Measurements from ENCODE around the gene SPEM2. TPM values are rescaled to one million over a fixed set of nuclear protein-coding genes. Genes with fewer than 3 reads are reported as not detected.
"Not testable (repeated sequence)": the region's sequence is repeated elsewhere in the genome, so short reads cannot be mapped to it uniquely, and the experiment has no call there.

SPEM2 gene
- total RNA-seq, 2 experiments from 2014 or later = not detected

GRCh38 chr17:7471729-7472128 is 46.3 kb downstream of the SPEM2 start:
- no peaks in the 10 kb centered on the region for H3K27me3 Mint-ChIP-seq
- intact Hi-C loops (cut with DNase I, micrococcal nuclease) = no loop called here
- ChIA-PET POLR2A (interaction anchor here (0.6 to 1.1 kb wide), 3 partner anchors 12 to 35 kb away, joined by 3 to 4 read pairs (median 3); partner anchors contain the start of gene POLR2A), CTCF (interaction anchor here (1.2 kb wide), 1 partner anchor 35 kb away, joined by 3 read pairs; no protein-coding TSS in a partner anchor)
- Histone ChIP-seq H3K4me1 (ENCODE audit: insufficient read depth, low read length) (peaks cover 49% of the 10 kb centered on the region), H3K36me3 (ENCODE audit: insufficient read depth, low read length) (peaks cover 13% of the 10 kb centered on the region), H3K27ac (ENCODE audit: low read depth in 1 of 2, low read length in 2 of 2) (no peak overlapping the region), H3K27me3 (ENCODE audit: control insufficient read depth in 1 of 2, insufficient read depth in 2 of 2, low read length in 2 of 2) (no peaks in the 10 kb centered on the region), H3K4me3 (ENCODE audit: low read length) (no peak overlapping the region), H3K9me3 (ENCODE audit: control insufficient read depth in 1 of 2, insufficient read depth in 1 of 2, low read length in 2 of 2) (no peaks in the 10 kb centered on the region)
- no peaks in the 10 kb centered on the region for H3K9me3 Mint-ChIP-seq
- H3K36me3 Mint-ChIP-seq (ENCODE audit: low read depth) = peaks cover 28% of the 10 kb centered on the region
- no peak overlapping the region for H3K4me3 Mint-ChIP-seq
- ATAC-seq (ENCODE audit: poor library complexity) = peak; percentile 27
- no peak for DNase-seq
- H3K4me1 Mint-ChIP-seq (ENCODE audit: low read depth) = peaks cover 33% of the 10 kb centered on the region
- H3K27ac Mint-ChIP-seq = peak overlapping the region; percentile 69
- no peak for TF ChIP-seq CTCF (IDR thresholded peaks at IDR 0.05)

- H3K4me3 ChIP-seq (ENCODE audit: low read length); H3K27me3 ChIP-seq (ENCODE audit: control insufficient read depth in 1 of 2, insufficient read depth in 2 of 2, low read length in 2 of 2); H3K9me3 ChIP-seq (ENCODE audit: control insufficient read depth in 1 of 2, insufficient read depth in 1 of 2, low read length in 2 of 2); H3K4me3 Mint-ChIP-seq; H3K36me3 ChIP-seq (ENCODE audit: insufficient read depth, low read length); H3K27ac ChIP-seq (ENCODE audit: low read depth in 1 of 2, low read length in 2 of 2); H3K27me3 Mint-ChIP-seq; intact Hi-C loops (cut with DNase I, micrococcal nuclease); ATAC-seq (ENCODE audit: poor library complexity); H3K9me3 Mint-ChIP-seq: not testable (repeated sequence)
- DNase-seq = peak in 1 of 14 experiments; percentile 20
- POLR2A ChIA-PET = interaction anchor here (0.7 to 7.2 kb wide), 3 partner anchors 11 to 239 kb away, joined by 3 to 137 read pairs (median 42); partner anchors contain the start of gene POLR2A
- peak overlapping the region; percentile 7 for H3K27ac Mint-ChIP-seq
- H3K4me1 Mint-ChIP-seq (ENCODE audit: low read depth) = peaks cover 55% of the 10 kb centered on the region
- peaks cover 24% of the 10 kb centered on the region for H3K36me3 Mint-ChIP-seq (ENCODE audit: low read depth)
- CTCF ChIA-PET = interaction anchor here (3.1 kb wide), 1 partner anchor 38 kb away, joined by 23 read pairs; no protein-coding TSS in a partner anchor
- peaks cover 63% of the 10 kb centered on the region for H3K4me1 ChIP-seq (ENCODE audit: insufficient read depth, low read length)
These were observed 49.4 kb downstream of the SPEM2 start for GRCh38 chr17:7474767-7475166.

GRCh38 chr17:7475764-7476422 is 50.5 kb downstream of the SPEM2 start:
- H3K4me3 ChIP-seq (ENCODE audit: low read length) = no peak overlapping the region
- peak in 3 of 14 experiments; percentile 43 to 67 (median 52) for DNase-seq
- Mint-ChIP-seq H3K4me3 (peak overlapping the region; percentile 91), H3K36me3 (ENCODE audit: low read depth) (peaks cover 20% of the 10 kb centered on the region), H3K27me3 (no peaks in the 10 kb centered on the region), H3K27ac (peak overlapping the region; percentile 93), H3K4me1 (ENCODE audit: low read depth) (peaks cover 57% of the 10 kb centered on the region), H3K9me3 (no peaks in the 10 kb centered on the region)
- no peaks in the 10 kb centered on the region for H3K27me3 ChIP-seq (ENCODE audit: control insufficient read depth in 1 of 2, insufficient read depth in 2 of 2, low read length in 2 of 2)
- TF ChIP-seq CTCF (IDR thresholded peaks at IDR 0.05) = no peak
- ChIA-PET POLR2A (interaction anchor here (1.0 to 7.2 kb wide), 6 partner anchors 10 to 108 kb away, joined by 4 to 137 read pairs (median 48); partner anchors contain the start of genes FGF11, MPDU1, POLR2A and TMEM102), CTCF (interaction anchor here (1.1 to 3.1 kb wide), 3 partner anchors 39 to 120 kb away, joined by 3 to 23 read pairs (median 3); no protein-coding TSS in a partner anchor)
- H3K4me1 ChIP-seq (ENCODE audit: insufficient read depth, low read length) = peaks cover 74% of the 10 kb centered on the region
- peaks cover 6% of the 10 kb centered on the region for H3K36me3 ChIP-seq (ENCODE audit: insufficient read depth, low read length)
- H3K27ac ChIP-seq (ENCODE audit: low read depth in 1 of 2, low read length in 2 of 2) = peak overlapping the region in 1 of 2 donors; percentile 48
- no peak for ATAC-seq (ENCODE audit: poor library complexity)
- no peaks in the 10 kb centered on the region for H3K9me3 ChIP-seq (ENCODE audit: control insufficient read depth in 1 of 2, insufficient read depth in 1 of 2, low read length in 2 of 2)
- intact Hi-C loops (cut with DNase I, micrococcal nuclease) = loop anchor here in 1 of 2 experiments (2.0 kb wide), 1 partner anchor 15 kb away; no protein-coding TSS in a partner anchor
